ENCODE data around the gene DUSP11. TPM values are rescaled to one million over a fixed set of nuclear protein-coding genes. Genes with fewer than 3 reads are reported as not detected.
A peak's percentile ranks its signal among the peaks of the same experiment; 100 is the strongest.

DUSP11 gene
- total and polyA plus RNA-seq, 9 of the 15 experiments (the other 6 are each of a cell fraction or from before 2014, with no cell fraction given): 20.7 to 79.8 (median 29.3) TPM

DNA sequence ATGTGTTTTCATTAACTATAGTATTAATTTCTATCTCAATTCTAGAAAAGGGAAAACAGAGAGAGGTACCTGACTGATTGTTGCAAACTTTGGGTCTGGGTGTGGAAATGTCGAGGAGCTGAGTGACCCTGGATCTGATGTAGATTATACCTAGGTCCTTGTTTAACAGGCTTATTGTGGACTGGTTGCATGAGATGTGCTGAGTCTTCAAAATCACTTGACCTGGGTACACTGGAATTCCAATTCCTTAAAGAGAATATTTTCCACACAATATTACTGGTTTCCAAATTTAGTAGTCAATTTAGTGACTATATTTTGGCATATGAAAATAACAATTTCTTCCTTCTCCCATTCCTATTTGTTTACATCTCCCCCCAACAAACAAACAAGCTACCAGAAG is 13.6 kb downstream of the DUSP11 start:
- no peaks in the 10 kb centered on the region for H3K79me2 ChIP-seq (ENCODE audit: control insufficient read depth, insufficient read depth, low read length)
- H3K9ac ChIP-seq (ENCODE audit: insufficient read depth in 1 of 2, low read depth in 2 of 2, low read length in 2 of 2): no peak overlapping the region
- FAIRE-seq (no peak), DNase-seq (ENCODE audit: extremely low read depth in 1 of 4, low spot score in 3 of 4) (no peak), ATAC-seq (no peak)
- H3K4me3 ChIP-seq: no peak overlapping the region
- no peaks in the 10 kb centered on the region for H3K9me1 ChIP-seq (ENCODE audit: control insufficient read depth, insufficient read depth, low read length)
- H3K4me1 ChIP-seq (replicated peaks in 1 of 2; ENCODE audit: control insufficient read depth in 2 of 2, insufficient read depth in 2 of 2, low read length in 2 of 2): no peaks in the 10 kb centered on the region
- H4K20me1 ChIP-seq (replicated peaks; ENCODE audit: control insufficient read depth, insufficient read depth, low read length): no peaks in the 10 kb centered on the region
- no peak for TF ChIP-seq ELF2 (CRISPR knock-in tag; IDR thresholded peaks at IDR 0.05)
- no peak for TF ChIP-seq BCOR (IDR thresholded peaks at IDR 0.05)
- peak; percentile 63; the same call in 1 of the 2 replicates for TF ChIP-seq C11orf30 (IDR thresholded peaks at IDR 0.05; ENCODE audit: low read depth)
- peak; percentile 75 for TF ChIP-seq ZNF316 (IDR thresholded peaks at IDR 0.05)
- intact Hi-C loops (cut with micrococcal nuclease) (no loop called here), in situ Hi-C loops (cut with MboI) (no loop called here)
- BruUV-seq (replicated peaks): no TSS peak
- no peak overlapping the region for H3K4me2 ChIP-seq (ENCODE audit: insufficient read depth, low read length)
- no peaks in the 10 kb centered on the region for H3K9me3 ChIP-seq (replicated peaks; ENCODE audit: control insufficient read depth, insufficient read depth, low read depth, low read length)
- H2AFZ ChIP-seq (ENCODE audit: low read depth, low read length): no peak overlapping the region
- WGBS (ENCODE audit: insufficient coverage, low coverage, missing lambda C conversion rate): 93% methylated on average over 1 of the region's 1 CpG
- H3K36me3 ChIP-seq (ENCODE audit: control insufficient read depth, insufficient read depth, low read length): peaks cover 71% of the 10 kb centered on the region
- no peak overlapping the region for H3K27ac ChIP-seq (ENCODE audit: extremely low read depth, low read depth, low read length)
- POLR2A ChIA-PET: no interaction called here
- CTCF ChIA-PET (ENCODE audit: low intra/inter-chr PET ratio): no interaction called here
- H3K27me3 ChIP-seq (ENCODE audit: control insufficient read depth in 2 of 2, insufficient read depth in 2 of 2, low read length in 2 of 2): no peaks in the 10 kb centered on the region

GRCh38 chr2:73764945-73765344 is 15.0 kb downstream of the DUSP11 start:
- ChIA-PET CTCF (ENCODE audit: low intra/inter-chr PET ratio) (no interaction called here), POLR2A (no interaction called here)
- Histone ChIP-seq H3K4me3 (no peak overlapping the region), H3K9me1 (ENCODE audit: control insufficient read depth, insufficient read depth, low read length) (no peaks in the 10 kb centered on the region), H3K27me3 (ENCODE audit: control insufficient read depth in 2 of 2, insufficient read depth in 2 of 2, low read length in 2 of 2) (no peaks in the 10 kb centered on the region), H2AFZ (ENCODE audit: low read depth, low read length) (no peak overlapping the region), H3K36me3 (ENCODE audit: control insufficient read depth, insufficient read depth, low read length) (peaks cover 74% of the 10 kb centered on the region), H3K9ac (ENCODE audit: insufficient read depth in 1 of 2, low read depth in 2 of 2, low read length in 2 of 2) (no peak overlapping the region), H3K27ac (ENCODE audit: extremely low read depth, low read depth, low read length) (no peak overlapping the region), H3K4me2 (ENCODE audit: insufficient read depth, low read length) (no peak overlapping the region), H3K9me3 (replicated peaks; ENCODE audit: control insufficient read depth, insufficient read depth, low read depth, low read length) (no peaks in the 10 kb centered on the region), H4K20me1 (replicated peaks; ENCODE audit: control insufficient read depth, insufficient read depth, low read length) (no peaks in the 10 kb centered on the region), H3K79me2 (ENCODE audit: control insufficient read depth, insufficient read depth, low read length) (no peaks in the 10 kb centered on the region), H3K4me1 (replicated peaks in 1 of 2; ENCODE audit: control insufficient read depth in 2 of 2, insufficient read depth in 2 of 2, low read length in 2 of 2) (no peaks in the 10 kb centered on the region)
- intact Hi-C loops (cut with micrococcal nuclease): no loop called here
- no peak for TF ChIP-seq ZNF277 (CRISPR knock-in tag; IDR thresholded peaks at IDR 0.05; ENCODE audit: borderline replicate concordance)
- TF ChIP-seq EGR1 (conservative IDR thresholded peaks at IDR 0.05): peak; percentile 60
- WGBS (ENCODE audit: insufficient coverage, low coverage, missing lambda C conversion rate): 92% methylated on average over 1 of the region's 1 CpG
- FAIRE-seq: no peak
- in situ Hi-C loops (cut with MboI): no loop called here
- no peak for DNase-seq (ENCODE audit: extremely low read depth in 1 of 4, low spot score in 3 of 4)
- ATAC-seq: peak; percentile 69; the same call in 2 of the 3 replicates
- BruUV-seq (replicated peaks): no TSS peak
